Measurements from ENCODE around the gene CDC42BPB.

Gene CDC42BPB

DNA sequence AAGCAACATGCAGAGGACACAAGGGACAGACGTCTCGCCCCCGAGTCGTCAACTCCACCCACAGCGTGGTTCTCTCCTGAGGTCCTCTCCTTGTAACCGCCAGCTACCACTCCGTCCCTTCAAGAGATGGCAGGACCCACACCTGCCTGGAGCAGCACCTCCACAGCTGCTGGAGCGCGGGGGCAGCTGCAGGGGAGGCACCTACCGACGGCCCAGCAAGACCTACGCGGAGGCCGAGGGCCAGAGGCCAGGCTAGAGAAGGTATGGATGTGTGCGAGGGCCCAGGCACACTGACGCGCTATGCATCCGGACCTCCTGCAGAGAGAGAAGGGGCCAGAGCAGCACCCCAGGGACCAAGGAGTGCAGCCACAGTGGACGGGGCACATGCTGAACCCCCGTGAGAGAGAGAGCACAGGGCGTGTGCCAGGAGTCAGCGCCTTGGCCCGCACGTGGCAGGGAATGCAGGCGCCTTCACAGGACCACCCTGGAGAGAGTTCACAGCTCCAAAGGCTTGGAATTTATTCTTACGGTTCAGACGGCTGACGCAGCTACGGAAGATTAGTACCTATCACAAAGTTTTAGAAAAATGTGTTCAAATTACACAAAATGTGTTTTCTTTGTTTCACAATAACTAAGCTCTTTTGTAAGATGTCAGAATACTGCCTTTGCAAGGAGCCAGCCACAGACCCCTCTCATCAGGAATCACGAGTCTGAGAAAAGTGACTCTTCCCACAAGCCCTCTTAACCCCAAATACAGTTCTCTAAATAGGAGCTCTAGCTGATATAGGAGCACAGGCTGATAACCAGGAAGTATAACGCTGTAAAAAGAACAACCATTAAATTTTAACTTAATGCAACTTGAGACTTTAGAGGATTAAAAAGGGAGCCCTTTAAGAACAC, 36.8 kb downstream of the CDC42BPB start:
- no peak for DNase-seq (ENCODE audit: low read depth, low spot score)

DNA sequence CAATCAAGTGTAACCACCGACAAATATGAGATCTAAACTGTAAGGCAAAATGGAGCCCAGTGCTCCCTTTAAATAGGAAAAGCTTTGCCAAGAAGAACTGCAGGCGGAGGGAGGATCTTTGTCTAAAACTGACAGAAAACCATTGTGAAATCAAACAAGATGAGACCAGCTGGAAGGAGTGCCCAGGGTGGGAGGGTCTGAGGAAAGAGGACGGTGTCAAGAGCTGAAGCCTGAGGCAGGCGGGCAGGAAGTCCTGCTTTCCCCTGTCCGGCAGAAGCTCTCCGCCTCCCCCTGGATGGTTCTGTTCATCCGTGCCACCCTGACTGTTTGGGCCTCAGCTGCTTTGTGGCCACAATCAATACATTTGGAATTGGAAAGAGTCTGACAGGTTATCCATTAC, 37.5 kb downstream of the CDC42BPB start:
- DNase-seq (ENCODE audit: low read depth, low spot score), result no peak

- no peak for DNase-seq (ENCODE audit: low read depth, low spot score)
Measured at GRCh38 chr14:103019236-103019635, 38.1 kb downstream of the CDC42BPB start.

GRCh38 chr14:103016594-103016993, 40.8 kb downstream of the CDC42BPB start:
- DNase-seq (ENCODE audit: low read depth, low spot score), result no peak

DNA sequence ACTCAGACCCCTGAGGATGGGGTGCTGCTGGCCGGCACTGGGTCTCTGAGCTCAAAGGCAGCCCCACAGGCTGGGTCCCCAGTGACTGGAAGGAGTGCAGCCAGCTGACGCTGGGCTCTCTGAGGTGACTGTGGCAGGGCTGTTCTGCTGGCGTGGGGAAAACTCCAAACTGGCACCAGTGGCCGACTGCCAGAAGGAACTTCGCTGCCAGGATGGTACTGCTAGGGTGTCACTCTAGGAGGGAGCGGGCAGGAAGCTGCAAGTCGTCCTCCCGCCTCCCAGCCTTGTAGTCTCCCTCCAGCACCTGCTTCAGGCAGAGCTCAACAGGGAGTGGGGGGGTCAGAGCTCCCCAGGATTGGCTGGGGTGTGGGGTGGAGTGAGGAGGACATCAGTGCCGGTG, 41.3 kb downstream of the CDC42BPB start:
- no peak for DNase-seq (ENCODE audit: low read depth, low spot score)

DNA sequence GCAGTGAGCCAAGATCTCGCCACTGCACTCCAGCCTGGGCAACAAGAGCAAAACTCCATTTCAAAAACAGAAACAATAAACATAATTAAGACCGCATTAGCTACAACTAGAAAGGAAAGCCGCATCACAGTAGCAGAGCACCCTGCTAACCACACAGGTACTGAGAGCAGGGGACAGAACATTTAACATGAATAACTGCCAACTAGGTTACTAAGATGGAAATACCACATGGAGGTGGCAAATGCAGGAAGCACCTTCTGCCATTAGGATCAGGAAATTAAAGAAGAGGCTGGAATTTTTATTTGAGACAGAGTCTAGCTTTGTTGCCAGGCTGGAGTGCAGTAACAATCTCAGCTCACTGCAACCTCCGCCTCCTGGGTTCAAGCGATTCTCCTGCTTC, 41.9 kb downstream of the CDC42BPB start:
- no peak for DNase-seq (ENCODE audit: low read depth, low spot score)

DNA sequence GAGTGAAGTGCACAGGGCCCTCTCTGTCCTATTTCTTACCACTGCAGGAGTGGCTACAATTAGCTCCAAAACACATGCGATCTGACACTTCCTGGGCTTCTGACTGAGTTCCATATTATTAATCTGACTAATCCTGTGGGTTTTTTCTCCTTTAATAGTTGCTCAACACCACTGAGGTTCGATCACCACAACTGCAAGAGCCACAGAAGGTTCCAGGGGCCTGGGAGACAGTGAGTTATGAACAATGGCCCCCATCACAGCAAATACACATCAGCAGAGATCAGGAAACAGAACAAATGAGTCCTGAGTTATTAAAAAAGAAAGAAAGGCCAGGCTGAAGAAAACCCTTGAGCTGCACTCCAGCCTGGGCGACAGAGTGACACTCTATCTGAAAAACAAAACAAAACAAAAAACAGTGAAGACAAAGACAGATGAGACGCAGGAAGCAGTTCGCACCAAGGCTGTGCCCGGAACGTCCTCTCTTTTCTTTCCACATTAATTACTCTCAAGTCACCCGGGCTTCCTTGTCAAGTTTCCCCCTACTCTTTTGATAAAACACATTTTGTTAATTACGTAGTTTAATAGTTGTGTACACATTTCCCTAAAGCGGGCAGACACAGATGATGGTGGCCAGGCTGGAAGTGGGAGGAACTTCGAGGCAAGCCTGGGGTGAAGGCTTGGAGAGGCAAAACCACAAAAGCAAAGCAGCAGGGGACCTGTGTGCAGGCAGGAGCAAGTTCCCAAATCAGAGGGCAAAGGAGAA, 42.7 kb downstream of the CDC42BPB start:
- no peak for DNase-seq (ENCODE audit: low read depth, low spot score)

DNA sequence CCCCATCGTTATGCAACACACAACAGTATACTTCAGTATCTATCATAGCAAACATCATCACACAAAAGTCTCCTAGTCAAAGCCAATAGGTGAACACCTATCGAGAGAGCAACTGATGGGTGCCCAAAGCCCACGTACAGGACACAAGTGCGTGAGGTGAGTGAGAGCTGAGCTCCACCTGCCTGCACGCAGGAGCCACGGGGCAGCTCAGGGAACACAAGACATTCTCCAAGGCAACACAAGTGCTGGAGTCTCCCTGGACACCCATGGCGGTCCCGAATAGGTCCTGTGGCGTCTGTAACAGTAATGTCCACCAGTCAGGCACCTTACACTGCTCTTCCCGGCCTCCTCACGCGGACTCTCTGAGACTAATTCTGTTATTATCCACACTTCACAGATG, 44.3 kb downstream of the CDC42BPB start:
- DNase-seq (ENCODE audit: low read depth, low spot score), result no peak

- DNase-seq (ENCODE audit: low read depth, low spot score), result no peak
Measured at GRCh38 chr14:103009559-103009958, 47.8 kb downstream of the CDC42BPB start.

GRCh38 chr14:103008768-103009357, 48.5 kb downstream of the CDC42BPB start:
- DNase-seq (ENCODE audit: low read depth, low spot score), result no peak

- DNase-seq (ENCODE audit: low read depth, low spot score), result no peak
Measured at GRCh38 chr14:103008126-103008525, 49.2 kb downstream of the CDC42BPB start.

DNA sequence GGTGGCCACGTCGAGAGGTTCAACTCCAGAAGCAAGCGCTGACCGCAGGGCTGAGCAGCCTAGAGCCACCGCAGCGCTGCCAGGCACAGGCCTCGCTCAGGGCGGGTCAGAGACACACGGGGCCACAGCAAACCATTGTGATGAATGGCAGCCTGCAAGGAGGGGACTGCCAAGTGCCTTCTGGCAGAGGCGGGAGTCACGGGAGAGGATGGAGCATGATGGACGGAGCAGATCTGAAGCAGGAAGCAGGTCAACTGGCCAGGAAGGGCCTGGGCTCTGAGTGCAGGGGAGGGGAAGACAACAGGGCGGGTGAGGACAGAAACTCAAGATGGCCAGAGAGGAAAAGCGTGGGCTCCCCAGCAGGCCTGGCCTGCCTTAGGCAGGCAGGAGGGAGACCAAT, 49.8 kb downstream of the CDC42BPB start:
- DNase-seq (ENCODE audit: low read depth, low spot score), result no peak

DNA sequence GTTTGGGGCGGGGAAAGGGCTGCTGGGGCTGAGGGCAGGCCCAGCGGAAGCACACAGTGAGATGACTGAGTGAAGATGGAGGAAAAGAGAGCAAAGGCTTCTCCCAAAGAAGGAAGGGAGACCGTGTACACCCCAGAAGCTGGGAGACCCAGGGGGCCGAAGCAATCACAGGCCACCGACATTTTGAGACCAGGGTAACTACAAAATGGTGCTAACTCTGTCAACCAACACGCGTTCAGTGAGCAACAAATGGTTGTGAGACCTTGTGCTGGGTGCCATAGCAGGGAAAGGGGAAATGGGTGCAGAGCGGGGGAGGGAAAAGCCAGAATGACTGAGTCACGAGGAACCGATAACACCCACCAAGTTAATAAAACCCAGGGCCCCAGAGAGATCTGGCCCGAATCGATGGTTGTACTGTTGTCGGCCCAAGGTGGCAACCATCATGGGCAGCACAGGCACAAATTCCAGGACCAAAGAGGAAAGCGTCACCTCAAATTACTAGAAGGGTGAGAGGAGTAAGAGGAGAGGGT, 50.3 kb downstream of the CDC42BPB start:
- DNase-seq (ENCODE audit: low read depth, low spot score), result no peak

DNA sequence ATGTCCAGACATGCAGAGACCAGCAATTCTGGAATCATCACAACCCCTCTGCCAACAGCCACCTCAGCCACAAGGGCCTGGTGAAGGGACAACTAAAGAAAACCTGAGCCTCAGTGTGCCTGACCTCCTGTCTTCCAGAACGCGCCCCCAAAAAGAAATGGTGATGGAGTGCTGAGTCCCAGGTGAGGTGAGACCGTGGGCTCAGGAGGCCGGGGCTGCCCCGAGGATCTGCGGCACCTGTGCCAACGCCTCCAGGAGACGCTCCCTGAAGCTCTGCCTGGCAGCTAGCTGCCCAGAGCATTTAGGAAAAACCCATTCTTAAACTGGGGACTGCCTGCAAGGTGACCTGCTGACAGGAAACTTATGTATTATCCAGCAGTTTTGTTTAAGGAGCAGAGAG, 51.2 kb downstream of the CDC42BPB start:
- DNase-seq (ENCODE audit: low read depth, low spot score), result no peak

DNA sequence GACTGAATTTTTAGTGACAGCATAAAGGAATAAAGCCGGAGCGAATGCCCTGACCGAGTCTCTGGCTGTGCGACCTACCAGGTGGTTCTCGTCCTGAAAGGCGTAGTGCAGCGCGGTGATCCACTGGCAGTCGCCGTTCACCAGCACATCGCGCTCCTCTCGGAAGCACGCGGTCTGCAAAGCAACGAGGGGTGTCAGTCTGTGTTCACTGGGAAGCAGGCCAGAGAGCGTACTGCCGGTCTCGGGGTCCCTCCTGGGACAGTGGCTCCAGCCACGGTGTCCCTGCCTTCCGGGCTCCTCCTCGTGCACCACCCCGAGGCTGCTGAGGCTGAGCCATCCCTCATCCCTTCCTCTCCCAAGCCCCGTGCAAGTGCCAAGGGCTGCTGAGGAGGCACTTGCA, 53.5 kb downstream of the CDC42BPB start:
- no peak for DNase-seq (ENCODE audit: low read depth, low spot score)

DNA sequence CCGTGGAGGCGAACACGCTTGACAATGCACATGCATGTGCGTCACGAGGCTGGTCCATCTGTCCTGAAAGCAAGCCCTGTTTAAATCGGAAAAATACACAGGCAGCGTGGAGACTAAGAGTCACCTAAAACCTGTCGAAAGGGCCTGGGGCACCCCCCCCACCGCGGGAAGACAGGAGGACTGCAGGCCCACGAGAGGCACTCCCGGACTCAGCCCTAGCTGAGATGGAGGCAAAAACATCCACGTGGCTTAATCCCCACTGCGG, 54.1 kb downstream of the CDC42BPB start:
- no peak for DNase-seq (ENCODE audit: low read depth, low spot score)

DNA sequence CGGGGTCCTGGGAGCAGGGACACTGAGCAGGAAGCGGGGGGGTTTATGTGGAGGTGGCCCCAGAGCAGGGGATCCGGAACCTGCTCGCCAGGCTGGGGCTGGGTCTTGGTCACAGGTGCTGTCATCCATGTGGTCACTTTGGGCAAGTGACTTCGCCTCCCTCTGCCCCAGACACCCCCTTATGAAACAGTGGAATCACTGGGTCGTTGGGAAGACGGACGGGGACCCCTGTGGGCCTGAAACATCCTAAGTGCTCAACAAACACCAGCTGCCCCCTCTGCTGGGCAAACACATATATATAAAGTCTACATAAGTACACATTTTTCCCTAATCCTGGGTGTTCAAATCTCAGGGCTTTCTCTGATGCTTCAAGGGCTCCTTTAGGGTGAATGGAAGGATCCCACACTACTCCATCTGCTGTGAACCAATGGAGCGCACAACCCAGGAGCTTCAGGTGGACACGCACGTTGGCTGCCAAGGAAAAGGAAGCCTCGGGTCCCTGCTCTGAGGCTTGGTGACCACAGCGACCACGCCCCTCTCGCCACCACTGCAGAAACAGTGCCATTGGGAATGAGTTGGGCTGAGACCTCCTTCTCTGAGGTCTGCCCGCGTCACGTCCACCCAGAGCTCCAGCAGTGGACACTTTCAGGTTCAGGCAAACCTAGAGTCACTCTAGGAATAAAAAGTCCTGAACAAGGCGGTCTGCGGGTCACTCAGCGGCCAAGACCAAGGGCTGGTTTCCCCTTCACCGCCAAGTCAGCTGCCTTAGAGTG, 54.6 kb downstream of the CDC42BPB start:
- DNase-seq (ENCODE audit: low read depth, low spot score), result no peak

GRCh38 chr14:103001651-103002396, 55.5 kb downstream of the CDC42BPB start:
- no peak for DNase-seq (ENCODE audit: low read depth, low spot score)

GRCh38 chr14:103001226-103001625, 56.1 kb downstream of the CDC42BPB start:
- no peak for DNase-seq (ENCODE audit: low read depth, low spot score)

DNA sequence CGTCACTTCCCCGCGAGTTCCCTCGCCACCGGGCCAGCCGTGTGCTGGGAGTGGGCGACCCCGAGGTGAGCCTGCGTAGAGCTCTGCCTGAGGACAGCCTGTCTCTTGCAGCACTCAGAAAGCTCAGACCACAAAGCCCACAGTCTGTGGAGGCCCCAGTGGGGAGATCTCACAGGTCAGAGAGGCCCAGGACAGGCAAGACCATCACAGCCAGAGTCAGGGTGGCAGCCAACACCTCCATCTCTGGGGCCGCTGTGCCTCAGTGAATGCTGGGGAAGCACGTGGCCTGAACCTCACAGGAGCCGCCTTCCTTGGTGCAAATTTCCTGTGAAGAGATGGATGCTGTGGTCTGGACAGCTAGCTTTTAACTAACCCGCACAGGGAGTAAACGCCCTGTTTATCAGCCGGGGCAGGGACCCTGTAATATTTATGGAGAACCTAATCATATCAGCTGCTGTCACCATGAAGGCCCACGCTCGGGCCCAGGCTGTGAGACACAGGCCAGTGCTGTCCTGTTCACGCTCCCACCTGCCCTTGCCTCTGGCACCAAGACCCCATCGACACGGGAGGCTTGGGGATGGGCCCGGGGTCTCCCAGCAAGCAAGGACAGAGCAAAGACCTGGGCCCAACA, 56.9 kb downstream of the CDC42BPB start:
- no peak for DNase-seq (ENCODE audit: low read depth, low spot score)

All from activated naive CD8-positive, alpha-beta T cell treated with anti-CD3 and anti-CD28 coated beads, Interleukin-2, amount 50 U/mL, for 16 hours (primary cell).